Smooth muscle cell (in vitro differentiated cells): ENCODE measurements around the gene SEC11A. TPM values are rescaled to one million over a fixed set of nuclear protein-coding genes. Genes with fewer than 3 reads are reported as not detected.

Experiments
- DNase-seq: peaks from one replicate; lab custom pipeline; 2025; ENCODE audit not compliant: unreplicated experiment; lab: John Stamatoyannopoulos, UW
- H2AFZ ChIP-seq: fragments of 200-600 bp; sonication (generic); 2 replicates; pipeline ENCODE4 v1.6.0; 2016; ENCODE audit warnings: antibody characterized with exemption, low read depth, mild to moderate bottlenecking
- H3F3A ChIP-seq: fragments of 200-600 bp; sonication (generic); 2 replicates; pipeline ENCODE4 v1.6.0; 2017; ENCODE audit warnings: antibody characterized with exemption, low read depth
- H3K27ac ChIP-seq: fragments of 200-600 bp; sonication (generic); 2 replicates; pipeline ENCODE4 v1.5.1; 2016; ENCODE audit warnings: low read depth, mild to moderate bottlenecking
- H3K27me3 ChIP-seq: fragments of 200-600 bp; sonication (generic); 2 replicates; pipeline ENCODE4 v1.6.1; 2016; ENCODE audit warnings: low read depth, mild to moderate bottlenecking
- H3K36me3 ChIP-seq: fragments of 200-600 bp; sonication (generic); 2 replicates; pipeline ENCODE4 v1.5.1; 2016; ENCODE audit warnings: low read depth
- H3K4me1 ChIP-seq: fragments of 200-600 bp; sonication (generic); 2 replicates; pipeline ENCODE4 v1.5.1; 2016; ENCODE audit warnings: low read depth
- H3K4me2 ChIP-seq: fragments of 200-600 bp; sonication (generic); 2 replicates; pipeline ENCODE4 v1.6.0; 2016; ENCODE audit warnings: mild to moderate bottlenecking
- H3K4me3 ChIP-seq: fragments of 200-600 bp; sonication (generic); 2 replicates; pipeline ENCODE4 v1.5.1; 2016; ENCODE audit warnings: mild to moderate bottlenecking
- H3K79me2 ChIP-seq: fragments of 200-600 bp; sonication (generic); 2 replicates; pipeline ENCODE4 v1.6.0; 2016; ENCODE audit warnings: low read depth, mild to moderate bottlenecking
- H3K9ac ChIP-seq: fragments of 200-600 bp; sonication (generic); 2 replicates; pipeline ENCODE4 v1.6.0; 2016; ENCODE audit warnings: low read depth
- H3K9me3 ChIP-seq: fragments of 200-600 bp; sonication (generic); replicated peaks from 2 replicates; pipeline ENCODE4 v1.5.1; 2016; ENCODE audit warnings: low read depth
- H4K20me1 ChIP-seq: fragments of 200-600 bp; sonication (generic); 2 replicates; pipeline ENCODE4 v1.6.0; 2016; ENCODE audit warnings: low read depth
- CTCF ChIP-seq: fragments of 200-600 bp; sonication (generic); IDR thresholded peaks from 2 replicates; pipeline ENCODE4 v1.5.1; 2017; ENCODE audit warnings: borderline replicate concordance, mild to moderate bottlenecking, antibody characterized with exemption; ENCODE audit not compliant: insufficient read depth, poor library complexity, severe bottlenecking
- WGBS: methylation state at CpG from one replicate; pipeline ENCODE4 v1.1.7; 2016; ENCODE audit warnings: low lambda C conversion rate; 5-methylcytosine and 5-hydroxymethylcytosine counted together
- polyA plus RNA-seq: library from polyadenylated mRNA; unstranded; fragments of >200 nt; fragmentation: Nextera tagmentation; extraction: Ambion mirVana; gene quantifications from 2 replicates; pipeline ENCODE4 v1.2.1, GENCODE V29; 2016
- total RNA-seq: library from RNA; depleted of rRNA; stranded (reverse); fragments of >200 nt; gene quantifications from 2 replicates; pipeline ENCODE4 v1.2.3, GENCODE V29; 2014

SEC11A gene
- total RNA-seq (276 and 305 TPM in 2 replicates), polyA plus RNA-seq (228 and 236 TPM in 2 replicates)

- Histone ChIP-seq H3K4me2 (peak within 1 kb of the TSS; percentile 95), H2AFZ (peak within 1 kb of the TSS; percentile 96), H3K79me2 (peaks cover 50% of the 10 kb centered on the region), H3K36me3 (no peaks in the 10 kb centered on the region), H3K4me3 (peak within 1 kb of the TSS; percentile 77), H3K9ac (peak within 1 kb of the TSS; percentile 77), H3K9me3 (no peaks in the 10 kb centered on the region), H3K4me1 (peaks cover 10% of the 10 kb centered on the region), H3K27me3 (no peaks in the 10 kb centered on the region), H3K27ac (peak within 1 kb of the TSS; percentile 72), H3F3A (peaks cover 8% of the 10 kb centered on the region), H4K20me1 (peaks cover 39% of the 10 kb centered on the region)
- DNase-seq, result peak; percentile 97
- TF ChIP-seq CTCF, result no peak
- under 1% methylated on average over 49 of the region's 57 CpGs for WGBS
Observed at GRCh38 chr15:84716036-84716732, at the start of gene SEC11A. TSS of gene SEC11A (minus strand) at chr15:84716139. CDS start at chr15:84716075, 64 bp downstream.

DNA sequence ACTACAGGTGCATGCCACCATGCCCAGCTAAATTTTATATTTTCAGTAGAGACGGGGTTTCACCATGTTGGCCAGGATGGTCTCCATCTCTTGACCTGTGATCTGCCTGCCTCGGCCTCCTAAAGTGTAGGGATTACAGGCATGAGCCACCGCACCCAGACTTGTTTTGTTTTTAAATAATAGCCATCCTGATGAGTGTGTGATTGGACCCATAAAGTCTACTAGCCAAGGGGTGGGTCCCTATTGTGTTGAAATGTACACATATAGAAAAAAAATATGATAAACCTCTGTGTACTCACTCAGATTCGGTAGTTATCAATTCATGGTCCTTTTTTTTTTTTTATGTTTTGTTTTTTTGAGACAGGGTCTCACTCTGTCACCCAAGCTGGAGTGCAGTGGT is 49.7 kb upstream of the SEC11A start:
- H3K4me1 ChIP-seq, result no peaks in the 10 kb centered on the region
- H3K79me2 ChIP-seq, result peaks cover 87% of the 10 kb centered on the region
- no peaks in the 10 kb centered on the region for H3K27me3 ChIP-seq
- peaks cover 28% of the 10 kb centered on the region for H3F3A ChIP-seq
- H3K4me2 ChIP-seq, result no peak overlapping the region
- peaks cover 100% of the 10 kb centered on the region for H4K20me1 ChIP-seq
- H3K36me3 ChIP-seq, result peaks cover 5% of the 10 kb centered on the region
- 94% methylated on average over 4 of the region's 4 CpGs for WGBS
- no peak overlapping the region for H3K4me3 ChIP-seq
- DNase-seq, result no peak
- H3K27ac ChIP-seq, result no peak overlapping the region
- no peak overlapping the region for H3K9ac ChIP-seq
- no peak for TF ChIP-seq CTCF
- no peak overlapping the region for H2AFZ ChIP-seq
- no peaks in the 10 kb centered on the region for H3K9me3 ChIP-seq

DNA sequence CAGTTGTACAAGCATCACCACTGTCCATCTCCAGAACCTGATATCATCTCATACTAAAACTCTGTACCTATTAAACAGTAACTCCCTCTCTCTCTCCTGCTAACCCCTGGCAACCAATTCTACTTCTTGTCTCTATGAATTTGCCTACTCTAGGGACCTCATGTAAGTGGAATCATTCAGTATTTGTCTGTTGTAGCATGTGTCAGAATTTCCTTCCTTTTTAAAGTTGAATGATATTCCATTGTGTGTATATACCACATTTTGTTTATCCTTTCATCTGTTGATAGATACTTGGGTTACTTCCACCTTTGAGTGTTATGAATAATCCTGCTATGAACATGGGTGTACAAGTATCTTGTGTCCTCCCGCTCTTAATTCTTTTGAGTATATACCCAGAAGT is 49.0 kb upstream of the SEC11A start:
- Histone ChIP-seq H4K20me1 (peaks cover 100% of the 10 kb centered on the region), H3K27ac (no peak overlapping the region), H3K4me2 (no peak overlapping the region), H3K4me1 (no peaks in the 10 kb centered on the region), H3K9ac (no peak overlapping the region), H3K4me3 (no peak overlapping the region), H3F3A (peaks cover 28% of the 10 kb centered on the region), H3K9me3 (no peaks in the 10 kb centered on the region), H3K36me3 (peaks cover 5% of the 10 kb centered on the region), H3K79me2 (peaks cover 87% of the 10 kb centered on the region), H3K27me3 (no peaks in the 10 kb centered on the region), H2AFZ (no peak overlapping the region)
- DNase-seq, result no peak
- 100% methylated on average over 1 of the region's 1 CpG for WGBS
- TF ChIP-seq CTCF, result no peak

- WGBS, result 95% methylated on average over 3 of the region's 3 CpGs
- Histone ChIP-seq H3K4me3 (no peak overlapping the region), H3K9ac (no peak overlapping the region), H4K20me1 (peaks cover 100% of the 10 kb centered on the region), H3K79me2 (peaks cover 87% of the 10 kb centered on the region), H3K27me3 (no peaks in the 10 kb centered on the region), H3K36me3 (peaks cover 5% of the 10 kb centered on the region), H3K4me2 (no peak overlapping the region), H3K27ac (no peak overlapping the region), H3K4me1 (no peaks in the 10 kb centered on the region), H2AFZ (no peak overlapping the region), H3K9me3 (no peaks in the 10 kb centered on the region), H3F3A (peaks cover 28% of the 10 kb centered on the region)
- DNase-seq, result no peak
- no peak for TF ChIP-seq CTCF
Observed at GRCh38 chr15:84764585-84764984, 48.6 kb upstream of the SEC11A start.
